Transverse colon (tissue), 4 donors: ENCODE measurements around the gene TTLL5. TPM values are rescaled to one million over a fixed set of nuclear protein-coding genes. Genes with fewer than 3 reads are reported as not detected.

ENCODE experiments used
- DNase-seq: peaks from one replicate; pipeline ENCODE4 v3.0.0-alpha.2; 2019
- H3K27ac ChIP-seq, 4 donors: fragments of 200-600 bp; sonication (generic); 2 replicates each; pipeline ENCODE4 v1.5.1; 2016 to 2018; ENCODE audit warnings: inconsistent platforms in 4 of 4
- H3K27me3 ChIP-seq: fragments of 200-600 bp; sonication (generic); 2 replicates; pipeline ENCODE4 v1.5.1; 2017; ENCODE audit warnings: inconsistent platforms
- H3K36me3 ChIP-seq, 4 donors: fragments of 200-600 bp; sonication (generic); 2 replicates each; pipeline ENCODE4 v1.5.1; 2017 to 2019; ENCODE audit warnings: inconsistent platforms in 4 of 4
- H3K4me1 ChIP-seq, 4 donors: fragments of 200-600 bp; sonication (generic); 2 replicates each; pipeline ENCODE4 v1.5.1; 2017 to 2020; ENCODE audit warnings: inconsistent platforms in 4 of 4
- H3K4me3 ChIP-seq, 4 donors: fragments of 200-600 bp; sonication (generic); 1 replicate in 1 of 4; 2 replicates in 3 of 4; pipeline versions ENCODE4 v1.5.1 to v1.6.1; 2017 to 2019; ENCODE audit warnings: inconsistent platforms in 4 of 4
- H3K9me3 ChIP-seq, 2 donors: fragments of 200-600 bp; sonication (generic); 2 replicates each; pipeline ENCODE4 v1.5.1; 2017 to 2019; ENCODE audit warnings: inconsistent platforms in 2 of 2
- CTCF ChIP-seq, 5 experiments: fragments of 200-600 bp in 3 of 5; fragments of 450-650 bp in 2 of 5; sonication (generic) in 3 of 5; IDR thresholded peaks; 1 replicate in 2 of 5; 2 replicates in 3 of 5; pipeline ENCODE4 v1.5.1; 2016 to 2017; ENCODE audit warnings: antibody characterized with exemption in 5 of 5, inconsistent platforms in 3 of 5, mild to moderate bottlenecking in 2 of 5, moderate library complexity in 1 of 5
- EP300 ChIP-seq: sonication (generic); formaldehyde crosslinking; IDR thresholded peaks from one replicate; pipeline ENCODE4 v1.6.1; 2017; ENCODE audit warnings: antibody characterized with exemption, low read depth
- POLR2A ChIP-seq: fragments of 450-650 bp; IDR thresholded peaks from one replicate; pipeline ENCODE4 v1.6.1; 2016; ENCODE audit warnings: antibody characterized with exemption, mild to moderate bottlenecking, moderate library complexity
- POLR2AphosphoS5 ChIP-seq, 3 donors: sonication (generic); formaldehyde crosslinking; IDR thresholded peaks; one replicate each; pipeline ENCODE4 v1.6.1; 2016; ENCODE audit warnings: antibody characterized with exemption in 3 of 3
- WGBS, 2 donors: methylation state at CpG; one replicate each; pipeline ENCODE4 v1.1.5; 2018; ENCODE audit warnings: low coverage in 1 of 2; 5-methylcytosine and 5-hydroxymethylcytosine counted together
- in situ Hi-C, 4 donors: fragments of 200-750 bp; cut with MboI; loops; one replicate each; pipeline versions ENCODE4 v1.15.0 to v1.15.1; 2017; ENCODE audit warnings: low sequenced_read_pairs in 3 of 4, low pct_ligation_motif_present in 1 of 4, low pct_unique_long_range_greater_than_20kb in 1 of 4
- intact Hi-C: fragments of 100-400 bp; cut with DNase I; formaldehyde crosslinking; loops from one replicate; pipeline ENCODE4 v1.15.1; 2023; ENCODE audit warnings: low total_unique reads
- total RNA-seq, 4 donors: library from RNA; depleted of rRNA; stranded (reverse); fragments of >200 nt; gene quantifications; one replicate each; pipeline ENCODE4 v1.1.0, GENCODE V29; 2016

The TTLL5 gene
- total RNA-seq, 4 donors from 2014 or later = 16.1 to 264 (median 40.8) TPM

- no peak for TF ChIP-seq CTCF (IDR thresholded peaks at IDR 0.05)
- Histone ChIP-seq H3K36me3 (no peaks in the 10 kb centered on the region), H3K9me3 (no peaks in the 10 kb centered on the region), H3K4me3 (no peak overlapping the region), H3K27ac (peak overlapping the region in 3 of 4 donors; percentile 0 to 23 (median 18)), H3K4me1 (peaks cover 8 to 63% (median 28%) of the 10 kb centered on the region in 4 donors), H3K27me3 (no peaks in the 10 kb centered on the region)
- DNase-seq = peak; percentile 19
- in situ Hi-C loops = no loop called here
- WGBS, 2 donors = 74% methylated on average over 10 of the region's 10 CpGs; no CpG with 5 or more reads in 1 of the 2 donors
- intact Hi-C loops = no loop called here
Measured at GRCh38 chr14:75978249-75978731, 317.2 kb downstream of the TTLL5 start.

- H3K27ac ChIP-seq = peak overlapping the region in 3 of 4 donors; percentile 92 to 95 (median 93)
Measured at GRCh38 chr14:75979071-75979571, 318.1 kb downstream of the TTLL5 start.

GRCh38 chr14:75979648-75980565, 318.9 kb downstream of the TTLL5 start:
- WGBS, 2 donors = 72 to 77% methylated on average over 4 to 27 of the region's 27 CpGs
- DNase-seq = peak; percentile 16
- no peaks in the 10 kb centered on the region for H3K27me3 ChIP-seq
- H3K27ac ChIP-seq = peak overlapping the region; percentile 92 to 95 (median 92)
- H3K4me1 ChIP-seq = peaks cover 8 to 63% (median 28%) of the 10 kb centered on the region in 4 donors
- H3K36me3 ChIP-seq = no peaks in the 10 kb centered on the region
- peak overlapping the region in 3 of 4 donors; percentile 3 to 93 (median 65) for H3K4me3 ChIP-seq
- in situ Hi-C loops = loop anchor here (5.0 to 10.0 kb wide), 3 partner anchors 75 to 265 kb away; no protein-coding TSS in a partner anchor
- TF ChIP-seq POLR2AphosphoS5 (IDR thresholded peaks at IDR 0.05) (no peak), EP300 (no peak), POLR2A (no peak), CTCF (IDR thresholded peaks at IDR 0.05) (no peak)
- H3K9me3 ChIP-seq = no peaks in the 10 kb centered on the region
- intact Hi-C loops = loop anchor here (5.0 kb wide), 1 partner anchor 73 kb away; no protein-coding TSS in a partner anchor

More at GRCh38 chr14:75979071-75979571, 318.1 kb downstream of the TTLL5 start:
- H3K4me3 ChIP-seq = peak overlapping the region in 1 of 4 donors; percentile 93
- 17 to 49% methylated on average over 3 to 14 of the region's 14 CpGs for WGBS, 2 donors
- in situ Hi-C loops = no loop called here
- TF ChIP-seq POLR2AphosphoS5 (IDR thresholded peaks at IDR 0.05) (no peak), CTCF (IDR thresholded peaks at IDR 0.05) (peak; percentile 43 to 61 (median 48)), EP300 (no peak), POLR2A (no peak)
- H3K4me1 ChIP-seq = peaks cover 8 to 63% (median 28%) of the 10 kb centered on the region in 4 donors
- intact Hi-C loops = no loop called here
- peak; percentile 23 for DNase-seq
- H3K9me3 ChIP-seq = no peaks in the 10 kb centered on the region
- no peaks in the 10 kb centered on the region for H3K27me3 ChIP-seq
- no peaks in the 10 kb centered on the region for H3K36me3 ChIP-seq

- no peaks in the 10 kb centered on the region for H3K27me3 ChIP-seq
- intact Hi-C loops (loop anchor here (5.0 kb wide), 1 partner anchor 74 kb away; no protein-coding TSS in a partner anchor), in situ Hi-C loops (loop anchor here (5.0 to 10.0 kb wide), 3 partner anchors 76 to 266 kb away; no protein-coding TSS in a partner anchor)
- no peaks in the 10 kb centered on the region for H3K9me3 ChIP-seq
- H3K4me1 ChIP-seq = peaks cover 8 to 67% (median 31%) of the 10 kb centered on the region in 4 donors
- TF ChIP-seq POLR2AphosphoS5 (IDR thresholded peaks at IDR 0.05) (no peak), POLR2A (no peak), EP300 (no peak), CTCF (IDR thresholded peaks at IDR 0.05) (no peak)
- no peaks in the 10 kb centered on the region for H3K36me3 ChIP-seq
- DNase-seq = no peak
- WGBS, 2 donors = 80 to 82% methylated on average over 1 to 8 of the region's 8 CpGs
- peak overlapping the region in 3 of 4 donors; percentile 56 to 93 (median 65) for H3K4me3 ChIP-seq
- H3K27ac ChIP-seq = peak overlapping the region; percentile 92 to 95 (median 92)
Measured at GRCh38 chr14:75980856-75981255, 319.8 kb downstream of the TTLL5 start.
